GM12892 (cell line): ENCODE results near the gene VSTM4.

Experiments
- POLR2A ChIP-seq: IDR thresholded peaks from 2 replicates; pipeline ENCODE4 v1.6.1; 2011; ENCODE audit warnings: low read depth, low read length, control low read depth
- TAF1 ChIP-seq: IDR thresholded peaks from 2 replicates; pipeline ENCODE4 v1.6.1; 2011; ENCODE audit warnings: low read depth, mild to moderate bottlenecking, control low read depth, low read length, borderline replicate concordance

- TF ChIP-seq POLR2A (no peak), TAF1 (no peak)
These were observed 35.1 kb upstream of the VSTM4 start for GRCh38 chr10:49150426-49150825.
